HG03342 (cell line): Measurements from ENCODE around the gene RGS3.

Experiments
- ATAC-seq: cut with Tn5 transposase; IDR thresholded peaks from one replicate; pipeline ENCODE4 v1.9.1; 2021; ENCODE audit warnings: mild to moderate bottlenecking, moderate library complexity; ENCODE audit not compliant: unreplicated experiment

Gene RGS3

DNA sequence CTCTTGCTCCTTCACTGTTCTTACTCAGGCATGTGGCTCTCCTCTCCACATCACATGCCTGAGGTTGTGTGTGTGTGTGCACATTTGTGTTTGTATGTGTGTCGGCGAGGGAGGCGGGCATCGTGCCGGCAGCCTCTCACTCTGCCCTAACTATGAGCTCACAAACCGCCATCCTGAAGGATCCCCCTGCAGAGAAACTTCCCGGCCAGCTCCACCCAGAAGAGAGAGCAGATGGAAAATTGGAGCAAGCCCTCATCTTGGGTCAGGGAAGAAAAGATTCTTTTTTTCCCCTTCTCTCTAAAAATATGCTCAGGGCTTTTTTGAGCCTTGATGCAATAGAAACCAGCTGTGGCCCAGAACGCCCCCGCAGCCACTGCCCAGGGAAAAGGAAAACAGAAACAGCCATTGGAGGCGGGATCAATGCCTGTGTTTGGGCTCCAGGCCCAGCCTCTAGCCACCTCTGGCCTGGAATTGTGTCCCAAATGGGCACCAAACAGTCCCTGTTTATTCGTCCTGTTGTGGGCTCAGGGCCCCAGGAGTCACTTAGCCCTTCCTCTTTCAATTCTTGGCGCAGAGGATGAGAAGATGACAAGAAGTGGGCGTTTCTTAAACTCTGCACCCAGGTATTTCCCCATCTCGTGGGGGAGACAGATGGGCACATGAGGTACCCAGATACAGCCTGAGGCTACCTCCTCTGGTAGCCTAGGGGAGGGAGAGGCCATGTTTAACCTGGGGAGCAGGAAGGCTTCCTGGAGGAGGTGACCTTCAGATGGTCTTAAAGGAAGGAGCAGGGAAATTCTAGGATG, 151.5 kb downstream of the RGS3 start:
- no peak for ATAC-seq

DNA sequence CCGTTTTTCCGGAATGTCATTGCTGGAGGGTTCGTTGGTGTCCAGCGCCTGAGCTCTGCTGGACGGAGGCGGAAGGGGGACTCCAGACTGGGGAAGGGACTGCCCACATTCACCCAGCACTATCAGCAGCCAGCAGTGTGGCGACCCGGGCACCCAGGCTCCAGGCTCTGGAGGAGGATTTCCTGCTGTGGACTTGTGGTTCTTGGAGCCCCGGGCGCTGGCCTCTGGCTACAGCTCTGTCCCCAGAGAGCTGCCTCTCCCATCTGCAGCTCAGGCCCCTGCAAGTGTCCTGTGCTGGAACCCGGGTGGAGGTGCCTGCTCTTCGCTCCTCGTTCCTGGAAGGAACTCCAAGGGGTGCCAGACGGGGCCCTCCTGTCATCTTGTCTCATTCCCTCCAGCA, 152.6 kb downstream of the RGS3 start:
- no peak for ATAC-seq

DNA sequence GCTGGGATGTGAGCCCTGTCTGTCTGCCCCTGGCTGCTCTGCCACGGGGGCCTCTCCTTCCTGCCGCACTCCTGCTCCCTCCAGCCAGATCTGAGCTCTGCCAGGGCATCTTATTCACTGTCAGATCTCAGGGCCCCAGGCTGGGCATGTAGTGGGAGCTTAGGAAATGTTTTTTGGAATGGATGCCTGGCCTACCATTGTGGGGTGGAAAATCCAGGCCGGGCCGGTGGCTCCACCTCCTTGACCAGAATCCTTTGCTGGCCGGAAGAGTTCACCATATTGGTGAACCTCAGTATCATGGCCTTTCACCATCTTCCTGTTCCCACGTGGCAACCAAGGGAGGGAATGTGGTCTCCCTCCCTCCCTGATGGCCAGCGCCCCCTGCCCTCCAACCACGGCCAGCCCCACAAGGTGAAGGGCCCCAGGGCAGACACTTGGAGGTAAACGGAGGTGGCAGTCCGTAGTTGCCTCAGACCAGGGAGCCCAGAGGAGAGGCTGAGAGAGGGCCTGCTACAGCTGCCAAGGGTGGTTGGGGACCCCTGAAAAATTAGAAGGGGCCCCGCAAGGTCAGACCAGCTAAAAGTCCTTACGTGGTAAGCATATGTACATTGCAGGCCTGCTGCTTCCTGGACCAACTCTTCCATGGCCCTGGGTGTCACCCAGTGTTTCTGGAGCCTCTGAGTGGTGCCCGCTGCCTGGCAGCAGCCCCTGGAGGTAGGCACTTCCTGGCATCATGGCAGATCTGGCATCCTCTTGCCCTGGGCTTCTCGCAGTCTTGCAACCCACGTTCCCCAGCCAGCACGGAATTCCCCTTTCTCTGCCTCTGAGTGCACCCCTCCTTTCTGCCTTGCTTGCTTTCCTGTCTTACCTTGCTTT, 153.3 kb downstream of the RGS3 start:
- ATAC-seq: no peak

DNA sequence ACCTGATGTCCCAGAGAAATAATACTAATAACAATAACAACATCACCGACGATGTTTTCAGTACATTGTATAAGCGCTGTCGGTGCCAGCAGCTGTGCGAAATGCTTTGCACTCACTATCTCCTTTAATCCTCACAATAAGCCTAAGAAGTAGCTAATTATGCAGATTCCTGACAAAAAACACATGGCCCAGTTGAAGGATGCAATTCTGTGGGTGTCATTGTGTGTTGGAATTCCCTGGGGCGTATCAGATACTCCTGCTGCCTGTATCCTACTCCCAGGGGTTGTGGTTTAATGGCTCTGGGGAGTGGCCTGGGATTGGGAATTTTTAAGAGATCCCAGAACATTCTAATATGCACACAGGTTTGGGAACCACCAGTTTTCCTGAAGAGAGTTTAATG, 154.0 kb downstream of the RGS3 start:
- ATAC-seq: no peak

DNA sequence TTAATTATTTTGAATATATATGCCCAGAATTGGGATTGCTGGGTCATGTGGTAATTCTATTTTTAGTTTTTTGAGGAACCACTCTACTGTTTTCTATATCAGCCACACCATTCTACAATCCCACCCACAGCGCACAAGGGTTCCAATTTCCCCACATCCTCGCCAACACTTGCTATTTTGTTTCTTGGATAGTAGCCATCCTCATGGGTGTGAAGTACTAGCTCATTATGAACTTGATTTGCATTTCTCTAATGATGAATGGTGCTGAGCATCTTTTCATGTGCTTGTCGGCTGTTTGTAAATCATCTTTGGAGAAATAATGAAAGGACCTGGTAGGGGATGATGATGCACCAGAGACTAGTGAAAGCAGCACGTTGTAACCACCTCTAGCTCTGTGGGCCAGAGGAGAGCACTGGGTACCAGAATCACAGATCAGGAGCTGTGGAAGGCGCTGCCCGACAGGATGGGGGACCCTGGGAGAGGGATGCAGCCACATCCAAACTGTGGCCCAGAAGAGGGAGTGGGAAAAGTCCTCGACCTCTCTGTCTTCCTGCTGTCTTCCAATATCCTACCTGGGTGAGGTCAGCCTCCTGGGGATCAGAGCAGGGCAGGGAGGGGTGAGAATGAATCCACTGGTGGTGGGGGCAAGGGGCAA, 155.4 kb downstream of the RGS3 start:
- ATAC-seq: no peak

DNA sequence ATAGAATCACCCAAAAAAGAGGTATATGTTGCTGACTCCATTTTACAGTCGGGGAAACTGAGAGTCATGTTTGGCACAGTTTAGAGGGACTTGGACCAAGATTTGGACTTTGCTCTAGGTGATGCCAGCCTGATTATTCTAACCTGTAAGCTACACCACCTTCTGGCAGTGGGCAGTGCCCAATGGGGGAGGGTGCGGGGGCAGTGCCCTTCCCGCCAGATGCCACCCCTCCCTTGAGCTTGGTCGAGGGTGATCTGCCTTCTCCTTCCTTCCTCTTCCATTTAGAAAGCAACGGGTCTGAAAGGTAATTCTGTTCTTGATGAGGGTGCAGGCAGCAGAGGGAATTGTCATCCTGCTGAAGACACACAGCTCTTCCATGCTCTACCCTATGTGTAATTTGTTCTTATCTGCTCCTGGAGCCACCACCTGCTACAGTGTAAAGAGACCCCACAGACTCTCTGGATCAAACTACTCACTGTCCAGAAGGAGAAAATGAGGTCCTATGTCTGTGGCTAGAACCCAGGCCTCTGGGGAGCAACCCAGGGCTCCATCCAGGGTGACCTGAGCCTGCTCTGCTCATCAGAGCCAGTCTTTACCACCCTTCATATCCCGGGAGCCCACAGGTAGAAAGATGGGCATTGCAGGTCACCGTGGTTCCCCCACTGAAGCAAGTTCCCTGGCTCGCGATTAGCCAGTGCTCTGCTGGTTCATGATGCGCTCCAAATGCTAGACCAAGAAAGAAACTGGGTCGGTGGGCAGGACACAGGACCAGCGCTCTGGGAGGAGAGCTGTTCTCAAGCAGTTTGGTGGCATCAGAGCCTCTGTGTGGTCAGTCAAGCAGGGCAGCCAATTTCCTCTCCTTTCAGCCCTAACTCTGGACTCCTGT, 156.2 kb downstream of the RGS3 start:
- ATAC-seq: no peak

DNA sequence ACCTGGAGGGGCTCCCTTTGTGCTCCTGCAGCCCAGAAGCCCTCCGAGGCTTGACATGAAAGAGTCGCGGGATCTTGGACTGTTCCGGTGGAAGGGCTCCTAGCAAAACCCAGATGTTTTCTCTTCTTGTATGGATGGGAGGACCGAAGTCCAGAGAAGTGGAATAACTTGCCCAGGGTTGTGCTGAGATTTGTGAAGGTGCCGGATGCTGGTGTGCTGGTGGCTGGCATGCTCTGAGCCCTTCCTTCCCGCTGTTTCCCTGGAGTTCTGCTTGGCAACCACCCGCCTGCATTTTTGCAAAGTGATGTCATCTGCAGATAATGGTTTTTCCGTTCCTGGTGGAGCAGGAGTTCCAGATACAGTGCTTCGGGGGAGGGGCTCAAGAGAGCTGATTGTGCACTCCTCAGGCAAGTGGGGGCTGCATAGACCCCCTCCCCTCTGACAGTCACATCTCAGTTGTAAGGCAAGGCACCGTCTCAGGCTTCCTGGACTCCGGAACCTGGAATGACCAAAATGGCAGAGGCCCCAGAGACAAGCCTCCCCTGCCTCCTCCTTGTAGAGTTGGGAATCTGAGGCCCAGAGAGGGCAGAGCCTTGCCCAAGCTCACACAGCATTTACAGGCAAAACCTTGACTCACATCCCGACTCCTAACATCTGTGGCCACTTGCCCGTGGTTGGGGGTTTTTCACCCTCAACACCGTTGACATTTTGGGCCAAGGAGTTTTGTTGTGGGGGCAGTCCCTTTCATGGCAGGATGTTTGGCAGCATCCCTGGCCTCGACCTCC, 157.0 kb downstream of the RGS3 start:
- ATAC-seq: no peak

DNA sequence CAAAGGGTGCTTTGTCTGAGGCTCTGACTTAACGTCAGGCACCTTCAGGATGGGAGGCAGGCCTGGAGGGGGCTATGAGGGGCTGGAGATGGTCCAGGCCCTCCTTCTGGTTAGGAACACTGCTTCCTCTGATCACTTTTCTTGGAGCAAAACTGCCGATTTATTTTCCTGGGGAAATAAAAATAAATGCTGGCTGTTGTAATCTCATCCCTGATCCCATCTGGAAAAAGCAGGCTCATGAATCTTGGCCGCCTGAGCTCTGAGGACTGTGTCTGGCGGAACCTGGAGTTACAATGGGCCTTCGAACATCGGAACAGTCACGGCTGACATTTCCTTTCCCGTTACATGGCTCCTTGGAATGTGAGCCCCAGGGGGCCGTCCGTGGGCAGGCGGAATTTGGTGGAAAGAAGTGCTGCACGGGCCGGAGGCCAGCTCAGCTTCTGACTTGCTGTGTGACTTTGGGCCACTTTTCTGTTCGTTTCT, 157.8 kb downstream of the RGS3 start:
- ATAC-seq: no peak

DNA sequence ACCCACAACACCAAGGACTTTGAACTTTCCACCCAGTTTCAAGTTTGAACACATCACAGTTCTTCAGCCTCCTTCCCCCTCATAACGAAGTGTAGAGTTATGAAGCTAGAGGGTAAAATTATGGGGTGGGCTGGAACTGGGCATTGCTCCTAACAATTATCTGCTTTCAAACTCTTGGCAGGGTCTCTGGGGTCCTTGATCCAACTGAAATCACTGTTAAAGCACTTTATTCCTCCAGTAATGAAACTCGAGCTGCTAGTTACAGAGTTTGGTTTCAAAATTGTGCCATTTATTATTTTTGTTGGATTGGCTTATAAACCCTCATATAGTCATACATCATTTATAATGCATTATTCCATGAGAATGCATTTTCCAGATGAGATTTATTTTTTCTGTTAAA, 158.5 kb downstream of the RGS3 start:
- no peak for ATAC-seq

DNA sequence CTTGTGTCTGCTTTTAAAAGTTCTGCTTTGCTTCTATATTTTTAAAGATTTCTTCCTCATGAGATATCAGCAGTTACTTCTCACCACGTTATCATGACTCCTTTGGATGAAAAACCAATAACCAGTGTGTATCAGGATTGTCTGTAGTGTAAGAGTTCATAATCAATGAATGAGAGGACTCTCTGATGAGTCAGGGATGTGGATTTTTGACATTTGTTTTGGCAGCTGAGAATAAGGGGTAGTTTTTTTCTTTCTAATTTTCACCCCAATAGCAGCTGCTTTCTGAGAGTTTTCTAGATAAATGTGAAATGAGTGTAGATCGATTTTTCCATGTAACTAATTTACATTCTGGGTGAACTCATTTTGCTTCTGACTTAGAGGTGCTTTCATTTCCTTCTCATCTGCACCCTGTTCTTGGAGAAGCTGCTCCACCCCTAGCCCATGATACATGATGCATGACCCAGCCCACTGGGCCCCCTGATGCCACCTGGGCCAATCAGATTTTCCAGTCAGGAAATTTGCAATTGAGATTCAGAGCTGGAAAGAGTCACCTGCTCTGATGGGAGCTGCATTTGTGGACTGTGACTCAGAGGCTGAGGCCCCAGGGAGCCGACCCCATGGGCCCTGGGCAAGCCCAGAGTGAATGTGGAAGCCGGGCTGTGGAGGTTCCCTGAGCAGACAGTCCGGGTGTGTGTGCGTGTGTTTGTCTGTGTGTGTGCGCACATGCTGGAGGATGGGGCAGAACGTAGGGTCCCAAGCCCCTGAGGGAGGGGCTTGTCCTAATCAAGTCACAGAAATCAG, 159.3 kb downstream of the RGS3 start:
- peak; percentile 87 for ATAC-seq

DNA sequence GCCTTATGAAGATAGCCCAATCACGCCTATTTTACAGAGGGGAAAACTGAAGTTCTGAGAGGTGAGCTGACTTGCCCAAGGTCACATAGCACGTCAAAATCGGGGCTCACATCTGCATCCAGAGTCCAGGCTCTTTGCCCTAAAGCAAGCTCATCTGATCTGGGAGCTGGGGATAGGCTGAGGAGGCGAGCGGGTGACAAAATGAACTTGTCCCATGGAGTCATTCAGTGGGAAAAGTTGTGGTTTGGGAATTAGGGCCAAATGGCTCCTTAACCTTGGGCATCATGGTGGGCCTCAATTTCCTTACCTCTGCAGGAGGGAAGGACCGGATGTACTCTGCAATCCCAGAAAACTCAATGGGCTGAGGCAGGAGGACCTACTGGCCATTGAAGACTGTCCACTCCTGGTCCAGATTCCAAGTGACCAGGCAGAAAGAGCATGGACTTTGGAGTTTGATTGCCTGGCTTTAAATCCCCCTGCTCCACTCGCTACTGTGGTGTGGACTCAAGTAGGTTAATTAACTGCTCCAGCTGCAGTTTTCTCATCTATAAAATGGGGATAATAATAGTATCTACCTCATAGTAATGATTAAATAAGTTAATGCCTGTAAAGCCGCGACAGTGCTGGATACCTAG, 160.4 kb downstream of the RGS3 start:
- ATAC-seq: no peak

DNA sequence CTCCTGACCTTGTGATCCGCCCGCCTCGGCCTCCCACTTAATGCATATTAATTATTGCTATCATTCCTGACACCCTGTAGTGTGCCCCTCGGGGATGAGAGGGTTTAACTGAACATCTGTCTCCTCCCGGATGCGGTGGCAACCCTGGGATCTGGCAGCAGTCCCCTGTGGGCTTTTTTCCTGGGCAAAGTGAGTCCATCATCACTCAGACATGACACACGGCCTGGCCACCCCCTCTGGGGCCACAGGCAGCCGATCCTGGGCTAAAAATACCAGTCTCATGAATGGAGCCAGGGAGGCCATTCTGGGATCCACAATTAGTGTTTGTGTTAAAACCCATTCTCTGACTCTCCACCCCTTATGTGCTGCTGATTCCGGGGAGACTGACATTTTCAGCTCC, 161.2 kb downstream of the RGS3 start:
- ATAC-seq: no peak

DNA sequence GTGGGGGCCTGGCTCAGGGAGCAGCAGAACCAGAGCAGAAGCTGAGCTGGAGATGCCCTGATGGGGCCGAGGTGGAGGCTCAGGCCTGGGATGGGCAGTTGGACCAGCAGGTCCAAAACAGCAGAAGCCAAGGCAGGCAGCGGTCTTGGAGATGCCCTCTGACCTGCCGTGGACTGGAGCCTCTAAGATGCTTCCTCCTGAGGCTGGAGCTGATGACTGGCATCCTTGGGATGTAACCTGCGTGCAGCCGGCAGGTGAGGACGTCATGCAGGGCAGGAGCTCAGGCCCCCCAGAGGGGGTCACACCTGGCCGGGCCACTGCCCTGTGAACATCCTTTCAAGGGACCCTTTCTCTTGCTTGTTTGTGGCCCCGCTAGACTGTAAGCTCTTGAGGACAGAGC, 162.0 kb downstream of the RGS3 start:
- ATAC-seq: no peak

DNA sequence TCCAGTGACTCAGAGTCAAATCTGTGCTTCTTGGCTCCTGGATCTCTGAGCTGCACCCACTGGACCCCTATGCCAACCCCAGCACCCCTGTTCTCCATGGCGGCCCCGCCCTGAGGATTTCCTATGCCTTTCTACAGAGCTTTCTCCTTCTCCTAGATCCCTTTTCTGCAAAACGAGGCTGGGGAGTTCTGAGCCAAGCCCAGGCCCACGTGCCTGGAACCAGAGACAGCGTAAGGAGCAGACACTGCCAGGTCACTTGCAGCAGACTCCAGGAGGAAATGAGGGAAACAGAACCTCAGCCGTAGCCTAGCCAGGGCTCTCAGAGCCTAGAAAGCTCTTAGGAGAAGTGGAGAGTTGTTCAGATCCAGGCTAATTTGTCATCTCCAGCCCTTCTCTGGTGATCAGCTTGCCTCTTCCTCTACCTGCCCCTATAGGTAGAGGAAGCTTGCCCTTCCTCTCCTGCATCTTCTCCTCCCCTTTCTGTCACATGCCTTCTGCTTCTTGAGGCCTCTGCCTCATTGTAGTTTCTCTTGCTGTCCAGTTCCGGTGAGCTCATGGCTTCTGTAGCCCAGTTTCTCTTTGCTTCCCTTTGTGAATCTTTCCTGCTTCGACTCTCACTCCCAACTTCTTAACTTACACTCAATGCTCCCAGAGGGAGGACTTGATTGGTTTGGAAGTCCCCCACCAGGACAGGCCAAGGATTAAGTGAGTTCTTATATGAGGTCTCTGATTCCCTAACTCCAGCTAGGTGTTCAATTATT, 163.4 kb downstream of the RGS3 start:
- ATAC-seq: no peak

DNA sequence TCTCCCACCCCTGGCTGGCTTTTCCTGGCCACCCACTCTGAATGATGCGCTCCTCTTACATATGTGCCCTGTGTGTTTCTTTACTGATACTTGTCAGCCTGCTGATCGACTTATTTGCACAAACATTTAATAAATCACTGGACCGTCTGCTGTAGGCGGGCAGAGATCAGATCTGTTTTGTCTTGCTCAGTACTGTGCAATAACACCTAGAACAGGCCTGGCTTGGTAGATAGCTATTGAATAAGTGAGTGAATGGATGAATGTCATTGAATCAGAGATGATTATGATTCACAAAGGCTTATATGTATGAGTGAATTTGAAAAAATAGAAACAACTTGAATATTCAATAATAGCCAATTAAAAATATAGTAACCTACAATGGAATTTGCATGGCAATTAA, 165.1 kb downstream of the RGS3 start:
- ATAC-seq: no peak

DNA sequence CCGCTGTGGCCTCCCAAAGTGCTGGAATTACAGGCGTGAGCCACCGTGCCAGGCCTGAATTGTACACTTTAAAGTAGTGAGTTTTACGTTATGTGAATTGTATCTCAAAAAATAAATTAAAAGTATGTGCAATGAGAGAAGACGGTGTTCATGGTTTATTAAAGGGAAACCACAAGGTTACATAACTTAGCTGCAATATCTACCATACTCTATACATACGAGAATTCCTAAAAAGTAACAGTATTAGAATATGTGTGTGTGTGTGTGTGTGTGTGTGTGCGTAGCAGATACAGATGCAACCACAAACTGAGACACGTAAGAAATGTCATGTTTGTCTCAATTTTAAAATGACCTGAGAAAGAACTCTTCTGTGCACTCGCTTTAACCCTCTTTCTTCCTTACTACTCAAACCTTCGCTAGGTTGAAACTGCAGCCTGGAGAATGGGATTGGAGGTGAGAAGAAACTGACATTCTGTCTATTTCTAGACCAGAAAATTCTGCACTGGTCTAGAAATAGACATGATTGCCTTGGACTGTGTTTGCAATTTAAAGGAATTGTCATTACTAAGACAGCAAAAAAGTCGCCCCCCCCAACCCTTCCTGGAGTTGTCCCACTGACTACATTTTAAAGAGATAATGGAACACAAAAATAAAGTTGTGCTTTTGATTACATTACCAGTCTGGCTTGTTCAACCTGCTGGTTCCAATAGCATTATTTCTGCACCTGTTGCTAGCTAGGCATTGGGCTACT, 167.0 kb downstream of the RGS3 start:
- no peak for ATAC-seq

DNA sequence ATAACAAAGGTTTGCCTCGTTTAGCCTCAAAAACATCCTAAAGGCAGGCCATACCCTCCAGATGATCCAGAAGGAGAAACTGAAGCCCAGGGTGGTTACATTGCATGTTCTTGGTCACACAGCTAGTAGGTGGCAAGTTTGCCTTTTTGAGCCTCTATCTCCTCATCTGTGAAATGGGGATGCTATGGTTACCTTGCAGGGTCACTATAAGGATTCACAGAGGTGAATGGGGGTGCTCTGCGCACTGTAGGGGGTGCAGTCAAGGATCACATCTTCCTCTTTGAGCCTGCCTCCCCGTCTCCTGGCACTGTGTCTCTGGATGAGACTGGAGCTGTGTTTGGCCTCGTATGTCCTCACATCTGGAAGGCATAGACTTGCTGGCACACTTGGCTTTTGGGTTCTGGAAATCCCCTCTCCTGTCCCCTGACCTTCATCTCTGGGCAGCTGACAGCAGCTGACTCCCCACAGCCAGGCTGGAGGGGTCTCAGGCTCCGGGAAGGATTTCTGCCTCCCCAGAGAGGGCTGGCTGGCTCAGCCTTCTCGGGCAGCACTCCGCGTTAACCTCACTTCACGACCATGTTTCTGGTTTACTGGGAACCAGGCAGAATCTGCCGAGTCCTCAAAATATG, 167.7 kb downstream of the RGS3 start:
- ATAC-seq: no peak
